Measurements from ENCODE around the gene REXO1. TPM values are rescaled to one million over a fixed set of nuclear protein-coding genes. Genes with fewer than 3 reads are reported as not detected.

Gene REXO1
- polyA plus RNA-seq, 1 experiment, result 5.4 TPM

GRCh38 chr19:1824252-1824622 is 24.0 kb downstream of the REXO1 start:
- Histone ChIP-seq H3K9me3 (ENCODE audit: control insufficient read depth, insufficient read depth, low read length) (peaks cover 4% of the 10 kb centered on the region; the same call in 1 of the 2 replicates), H3K27ac (ENCODE audit: low read depth, low read length) (no peak overlapping the region), H3K4me3 (ENCODE audit: low read depth, low read length) (no peak overlapping the region), H3K27me3 (ENCODE audit: control insufficient read depth, insufficient read depth, low read length) (no peaks in the 10 kb centered on the region)
- CTCF ChIA-PET, result interaction anchor here (0.9 to 1.1 kb wide), 2 partner anchors 13 to 152 kb away, joined by 3 to 4 read pairs; no protein-coding TSS in a partner anchor
- POLR2A ChIA-PET, result no interaction called here
- TF ChIP-seq CTCF (IDR thresholded peaks at IDR 0.05; ENCODE audit: low read depth, low read length), result no peak
- DNase-seq (ENCODE audit: low read depth, low spot score), result no peak

- Histone ChIP-seq H3K27ac (ENCODE audit: low read depth, low read length) (no peak overlapping the region), H3K9me3 (ENCODE audit: control insufficient read depth, insufficient read depth, low read length) (no peaks in the 10 kb centered on the region; the same call in 1 of the 2 replicates), H3K27me3 (ENCODE audit: control insufficient read depth, insufficient read depth, low read length) (no peaks in the 10 kb centered on the region), H3K4me3 (ENCODE audit: low read depth, low read length) (no peak overlapping the region)
- CTCF ChIA-PET, result interaction anchor here (0.6 to 1.1 kb wide), 3 partner anchors 14 to 278 kb away, joined by 3 to 4 read pairs (median 4); no protein-coding TSS in a partner anchor
- POLR2A ChIA-PET, result no interaction called here
- TF ChIP-seq CTCF (IDR thresholded peaks at IDR 0.05; ENCODE audit: low read depth, low read length), result no peak
- DNase-seq (ENCODE audit: low read depth, low spot score), result no peak
These were observed 24.6 kb downstream of the REXO1 start for GRCh38 chr19:1823539-1824251.

GRCh38 chr19:1823020-1823419 is 25.3 kb downstream of the REXO1 start:
- CTCF ChIA-PET, result interaction anchor here (0.6 to 1.1 kb wide), 3 partner anchors 15 to 277 kb away, joined by 3 to 4 read pairs (median 3); no protein-coding TSS in a partner anchor
- POLR2A ChIA-PET, result no interaction called here
- Histone ChIP-seq H3K9me3 (ENCODE audit: control insufficient read depth, insufficient read depth, low read length) (no peaks in the 10 kb centered on the region; the same call in 1 of the 2 replicates), H3K27ac (ENCODE audit: low read depth, low read length) (no peak overlapping the region), H3K4me3 (ENCODE audit: low read depth, low read length) (no peak overlapping the region), H3K27me3 (ENCODE audit: control insufficient read depth, insufficient read depth, low read length) (no peaks in the 10 kb centered on the region)
- no peak for DNase-seq (ENCODE audit: low read depth, low spot score)
- no peak for TF ChIP-seq CTCF (IDR thresholded peaks at IDR 0.05; ENCODE audit: low read depth, low read length)

- ChIA-PET POLR2A (no interaction called here), CTCF (interaction anchor here (1.0 to 1.1 kb wide), 2 partner anchors 15 to 150 kb away, joined by 3 read pairs; no protein-coding TSS in a partner anchor)
- H3K9me3 ChIP-seq (ENCODE audit: control insufficient read depth, insufficient read depth, low read length), result no peaks in the 10 kb centered on the region; the same call in 1 of the 2 replicates
- no peak for DNase-seq (ENCODE audit: low read depth, low spot score)
- H3K27ac ChIP-seq (ENCODE audit: low read depth, low read length), result no peak overlapping the region
- TF ChIP-seq CTCF (IDR thresholded peaks at IDR 0.05; ENCODE audit: low read depth, low read length), result no peak
- no peaks in the 10 kb centered on the region for H3K27me3 ChIP-seq (ENCODE audit: control insufficient read depth, insufficient read depth, low read length)
- no peak overlapping the region for H3K4me3 ChIP-seq (ENCODE audit: low read depth, low read length)
These were observed 26.1 kb downstream of the REXO1 start for GRCh38 chr19:1822210-1822609.
